ENCODE results near the gene CHST11.

The CHST11 gene

DNA sequence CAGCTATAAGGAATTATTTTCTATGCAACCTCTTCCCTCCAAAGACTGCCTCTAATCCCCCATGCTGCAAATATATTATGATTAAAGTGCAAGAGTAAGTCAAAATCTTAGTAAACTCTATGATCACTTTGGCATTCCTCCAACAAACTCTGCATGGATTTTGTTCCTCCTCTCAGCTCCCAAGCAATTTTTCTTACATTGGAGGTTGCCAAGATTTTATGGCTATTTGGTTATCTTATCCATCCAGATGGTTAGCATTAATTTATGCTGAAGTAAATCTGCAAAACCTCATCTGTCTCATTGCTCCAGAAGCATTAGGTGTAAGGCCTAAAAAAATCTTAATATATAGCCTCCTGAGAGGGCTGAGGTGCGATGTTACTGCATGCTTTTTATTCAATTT, 228.1 kb downstream of the CHST11 start:
- no peak for DNase-seq

DNA sequence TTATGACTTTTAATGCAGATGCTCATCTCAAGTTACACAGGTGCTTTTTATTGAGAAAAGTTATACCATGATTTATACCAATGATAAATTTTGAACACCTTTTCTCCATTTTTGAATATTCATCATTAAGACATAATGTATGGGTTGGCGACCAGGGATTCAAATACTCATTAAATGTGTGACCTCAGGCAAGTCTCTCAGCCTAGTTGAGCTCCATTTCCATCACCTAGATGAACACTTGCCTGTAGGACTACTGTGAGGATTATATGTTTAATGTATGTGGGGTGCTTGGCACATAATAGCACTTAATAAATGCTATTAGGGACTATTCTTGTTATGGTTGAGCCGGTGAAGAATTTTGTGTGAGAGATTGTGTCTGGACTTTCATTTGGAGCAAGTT, 228.6 kb downstream of the CHST11 start:
- DNase-seq, result no peak

GRCh38 chr12:104686196-104686595, 229.4 kb downstream of the CHST11 start:
- DNase-seq, result no peak

DNA sequence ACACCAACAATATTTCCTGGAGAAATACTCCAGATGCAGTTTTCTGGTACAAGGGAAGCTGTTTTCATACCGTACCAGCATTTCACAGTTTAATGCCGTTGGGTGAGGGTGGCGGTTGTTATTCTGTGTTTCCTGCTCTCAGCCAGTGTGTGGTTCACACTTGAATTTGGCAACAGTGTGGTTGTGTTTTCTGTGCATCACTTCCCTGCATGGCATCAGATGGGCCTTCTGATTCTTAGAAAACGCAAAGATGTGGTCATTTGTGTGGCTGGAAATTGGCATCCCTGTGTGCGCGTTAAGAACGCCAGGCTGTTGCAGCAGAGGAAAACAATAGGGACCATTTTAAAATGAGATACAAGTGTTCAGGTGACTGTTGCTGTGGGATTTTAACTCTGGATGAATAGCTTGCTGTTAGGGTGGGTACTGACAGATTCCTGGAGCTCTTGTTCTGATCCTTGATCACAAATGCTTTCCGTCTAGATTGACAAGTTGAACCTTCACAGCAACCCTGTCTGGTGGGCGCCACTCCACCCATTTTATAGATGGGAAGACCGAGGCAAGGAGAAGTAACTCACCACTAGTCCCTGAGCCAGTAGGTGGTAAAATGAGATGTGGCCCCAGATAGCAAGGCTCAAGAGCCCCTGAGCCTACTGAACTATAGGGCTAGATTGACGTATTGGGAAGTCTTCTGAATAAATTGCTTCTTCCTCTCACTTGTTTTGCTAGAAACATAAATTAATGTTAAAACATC, 231.2 kb downstream of the CHST11 start:
- peak; percentile 27 for DNase-seq

GRCh38 chr12:104689635-104690034, 232.9 kb downstream of the CHST11 start:
- no peak for DNase-seq

GRCh38 chr12:104691721-104692556, 235.2 kb downstream of the CHST11 start:
- DNase-seq, result no peak

GRCh38 chr12:104692557-104693218, 235.9 kb downstream of the CHST11 start:
- no peak for DNase-seq

DNA sequence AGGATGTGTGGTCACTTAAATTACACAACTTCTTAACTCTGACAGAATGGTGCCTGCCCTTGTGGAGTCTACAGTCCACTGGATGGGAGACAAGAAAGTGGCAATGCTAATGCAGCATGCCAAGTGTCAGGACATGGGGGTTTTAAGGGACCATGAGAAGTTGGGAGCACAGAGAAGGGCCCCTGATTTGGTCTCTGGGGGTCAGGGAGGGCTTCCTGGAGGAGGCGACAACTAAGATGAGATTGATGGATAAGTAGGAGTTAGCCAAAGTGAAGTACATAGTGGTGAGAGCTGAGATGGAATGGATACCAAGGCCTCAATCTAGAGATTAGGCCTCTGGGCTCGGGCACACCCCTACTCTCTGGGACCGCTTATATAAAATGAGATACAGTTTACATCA, 236.7 kb downstream of the CHST11 start:
- no peak for DNase-seq

- no peak for DNase-seq
These were observed 237.4 kb downstream of the CHST11 start for GRCh38 chr12:104694161-104694560.

DNA sequence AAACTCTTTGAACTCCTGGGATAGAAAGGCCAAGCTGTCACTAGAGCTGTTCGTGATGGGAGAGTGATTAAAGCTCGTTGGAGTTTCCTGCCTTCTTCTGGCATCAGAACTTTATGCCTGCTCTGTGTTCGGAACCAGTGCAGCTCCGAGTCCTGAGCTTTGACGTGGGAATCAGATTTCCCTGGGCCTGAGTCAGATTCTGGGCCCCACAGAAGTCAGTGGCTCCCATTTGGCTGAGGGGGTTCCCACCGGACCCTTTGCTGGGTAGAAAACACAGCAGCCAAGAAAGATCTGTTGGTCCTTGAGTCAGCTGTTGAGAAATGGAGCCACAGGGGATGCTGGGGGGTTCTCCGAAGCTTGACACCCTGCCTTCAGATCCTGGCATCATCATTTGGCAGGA, 238.0 kb downstream of the CHST11 start:
- no peak for DNase-seq

GRCh38 chr12:104695453-104696148, 238.9 kb downstream of the CHST11 start:
- DNase-seq, result peak; percentile 68

- no peak for DNase-seq
These were observed 240.4 kb downstream of the CHST11 start for GRCh38 chr12:104697186-104697585.

GRCh38 chr12:104698871-104699270, 242.1 kb downstream of the CHST11 start:
- no peak for DNase-seq

- DNase-seq, result no peak
These were observed 242.9 kb downstream of the CHST11 start for GRCh38 chr12:104699489-104700190.

- DNase-seq, result no peak
These were observed 243.6 kb downstream of the CHST11 start for GRCh38 chr12:104700324-104700723.

GRCh38 chr12:104701301-104701700, 244.6 kb downstream of the CHST11 start:
- DNase-seq, result no peak

GRCh38 chr12:104701756-104702155, 245.0 kb downstream of the CHST11 start:
- no peak for DNase-seq

DNA sequence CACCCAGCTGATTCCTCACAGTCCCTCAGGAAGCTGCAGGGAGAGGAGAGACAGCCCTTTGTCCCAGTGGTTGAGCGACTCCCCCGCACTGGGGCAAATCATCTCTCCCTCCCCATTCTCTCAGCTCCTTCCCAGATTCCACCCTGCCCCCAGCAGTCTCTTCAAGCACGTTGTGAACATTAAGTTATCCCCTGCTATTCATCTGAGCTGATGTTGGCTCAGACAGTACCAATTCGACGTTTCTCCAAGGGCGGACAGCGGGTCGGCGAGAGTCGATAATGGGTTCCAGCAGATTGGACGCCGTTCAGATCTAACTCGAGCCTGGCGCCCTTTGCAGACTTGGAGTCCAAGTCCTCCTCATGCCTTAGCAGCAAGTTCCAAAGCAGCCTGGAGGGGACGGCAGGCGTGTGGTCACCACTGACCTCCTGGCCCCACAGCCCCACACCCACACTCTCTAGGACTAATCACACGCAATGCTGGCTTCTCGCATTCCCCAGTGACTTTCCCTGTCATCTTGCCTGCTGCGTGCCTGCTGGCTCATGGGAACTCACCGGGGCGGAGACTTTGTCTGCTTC, 245.9 kb downstream of the CHST11 start:
- no peak for DNase-seq

GRCh38 chr12:104703372-104703771, 246.6 kb downstream of the CHST11 start:
- DNase-seq, result no peak

- DNase-seq, result no peak
These were observed 247.6 kb downstream of the CHST11 start for GRCh38 chr12:104704224-104704779.

DNA sequence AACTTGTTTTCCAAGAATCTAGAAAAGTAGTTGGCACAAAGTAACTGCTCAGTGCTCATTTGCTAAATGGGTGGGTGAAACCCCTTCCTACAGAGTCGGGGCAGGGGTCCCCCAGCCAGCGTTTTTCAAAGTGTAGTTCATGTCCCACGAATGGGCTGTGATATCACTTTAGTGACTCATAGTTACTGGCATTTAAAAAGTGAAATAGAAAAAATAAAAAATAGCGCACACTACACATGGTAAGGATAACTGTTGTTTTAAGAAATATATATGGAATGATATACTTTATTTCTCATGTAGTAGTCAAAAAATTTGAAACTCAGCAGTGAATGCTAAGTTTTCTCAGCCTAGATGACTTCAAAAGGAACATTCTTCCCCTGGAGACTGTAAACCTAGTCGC, 250.4 kb downstream of the CHST11 start:
- DNase-seq, result no peak
